A673 (cell line): ENCODE measurements around the gene ZNF160.

Source experiments
- CTCF ChIP-seq: fragments of 300-800, 200-600 bp; sonication (generic); conservative IDR thresholded peaks from 2 replicates; pipeline ENCODE4 v1.5.1; 2017; ENCODE audit warnings: low read depth, mild to moderate bottlenecking, antibody characterized with exemption, low read length, moderate library complexity, mixed read lengths
- EZH2 ChIP-seq: fragments of 200-600 bp; sonication (generic); IDR thresholded peaks from 2 replicates; pipeline ENCODE4 v1.6.1; 2017; ENCODE audit warnings: borderline replicate concordance, low read depth, mild to moderate bottlenecking, mixed read lengths, antibody characterized with exemption, low read length; ENCODE audit not compliant: poor library complexity, severe bottlenecking

- TF ChIP-seq EZH2: no peak
- no peak for TF ChIP-seq CTCF
Observed at GRCh38 chr19:53037101-53038097, 65.8 kb downstream of the ZNF160 start.
